ENCODE results near the gene STRIT1.
"Not testable (repeated sequence)": the region's sequence is repeated elsewhere in the genome, so short reads cannot be mapped to it uniquely, and the experiment has no call there.

Gene STRIT1

GRCh38 chr3:155312781-155313180 lies 19.3 kb upstream of the STRIT1 start:
- no peak for DNase-seq

- DNase-seq, result no peak
These were observed 16.1 kb upstream of the STRIT1 start for GRCh38 chr3:155309581-155309980.

- no peak for DNase-seq
These were observed 15.3 kb upstream of the STRIT1 start for GRCh38 chr3:155308831-155309230.

GRCh38 chr3:155307183-155307582 lies 13.7 kb upstream of the STRIT1 start:
- DNase-seq, result no peak

- DNase-seq, result no peak
These were observed 10.9 kb upstream of the STRIT1 start for GRCh38 chr3:155304394-155304793.

- DNase-seq, result no peak
These were observed 10.1 kb upstream of the STRIT1 start for GRCh38 chr3:155303540-155304097.

- DNase-seq, result no peak
These were observed 9.4 kb upstream of the STRIT1 start for GRCh38 chr3:155302891-155303290.

GRCh38 chr3:155302481-155302880 lies 9.0 kb upstream of the STRIT1 start:
- DNase-seq, result no peak

- DNase-seq, result no peak
These were observed 3.6 kb upstream of the STRIT1 start for GRCh38 chr3:155297100-155297499.

GRCh38 chr3:155296413-155296812 lies 2.9 kb upstream of the STRIT1 start:
- DNase-seq, result no peak

- DNase-seq, result no peak
These were observed 790 bp downstream of the STRIT1 start for GRCh38 chr3:155292693-155293092.

GRCh38 chr3:155292133-155292532 lies 1.4 kb downstream of the STRIT1 start:
- no peak for DNase-seq

- DNase-seq, result no peak
These were observed 6.7 kb downstream of the STRIT1 start for GRCh38 chr3:155286736-155287135.

GRCh38 chr3:155285936-155286335 lies 7.5 kb downstream of the STRIT1 start:
- DNase-seq, result no peak

- DNase-seq, result no peak
These were observed 10.1 kb downstream of the STRIT1 start for GRCh38 chr3:155283092-155284056.

GRCh38 chr3:155282385-155283091 lies 10.9 kb downstream of the STRIT1 start:
- no peak for DNase-seq

GRCh38 chr3:155281912-155282311 lies 11.6 kb downstream of the STRIT1 start:
- DNase-seq, result no peak

GRCh38 chr3:155276089-155276488 lies 17.4 kb downstream of the STRIT1 start:
- DNase-seq, result not testable (repeated sequence)

GRCh38 chr3:155275159-155275754 lies 18.2 kb downstream of the STRIT1 start:
- DNase-seq, result not testable (repeated sequence)

GRCh38 chr3:155274435-155274834 lies 19.0 kb downstream of the STRIT1 start:
- not testable (repeated sequence) for DNase-seq

GRCh38 chr3:155271343-155271613 lies 22.2 kb downstream of the STRIT1 start:
- DNase-seq, result no peak

GRCh38 chr3:155270485-155271342 lies 22.8 kb downstream of the STRIT1 start:
- no peak for DNase-seq

- DNase-seq, result no peak
These were observed 23.4 kb downstream of the STRIT1 start for GRCh38 chr3:155270063-155270462.
